Transverse colon (tissue), 4 donors: ENCODE results near the gene ENPP6. TPM values are rescaled to one million over a fixed set of nuclear protein-coding genes. Genes with fewer than 3 reads are reported as not detected.

Experiments used
- DNase-seq: peaks from one replicate; pipeline ENCODE4 v3.0.0-alpha.2; 2019
- H3K27ac ChIP-seq, 4 donors: fragments of 200-600 bp; sonication (generic); 2 replicates each; pipeline ENCODE4 v1.5.1; 2016 to 2018; ENCODE audit warnings: inconsistent platforms in 4 of 4
- H3K27me3 ChIP-seq: fragments of 200-600 bp; sonication (generic); 2 replicates; pipeline ENCODE4 v1.5.1; 2017; ENCODE audit warnings: inconsistent platforms
- H3K36me3 ChIP-seq, 4 donors: fragments of 200-600 bp; sonication (generic); 2 replicates each; pipeline ENCODE4 v1.5.1; 2017 to 2019; ENCODE audit warnings: inconsistent platforms in 4 of 4
- H3K4me1 ChIP-seq, 4 donors: fragments of 200-600 bp; sonication (generic); 2 replicates each; pipeline ENCODE4 v1.5.1; 2017 to 2020; ENCODE audit warnings: inconsistent platforms in 4 of 4
- H3K4me3 ChIP-seq, 4 donors: fragments of 200-600 bp; sonication (generic); 1 replicate in 1 of 4; 2 replicates in 3 of 4; pipeline versions ENCODE4 v1.5.1 to v1.6.1; 2017 to 2019; ENCODE audit warnings: inconsistent platforms in 4 of 4
- H3K9me3 ChIP-seq, 2 donors: fragments of 200-600 bp; sonication (generic); 2 replicates each; pipeline ENCODE4 v1.5.1; 2017 to 2019; ENCODE audit warnings: inconsistent platforms in 2 of 2
- CTCF ChIP-seq, 5 experiments: fragments of 200-600 bp in 3 of 5; fragments of 450-650 bp in 2 of 5; sonication (generic) in 3 of 5; IDR thresholded peaks; 1 replicate in 2 of 5; 2 replicates in 3 of 5; pipeline ENCODE4 v1.5.1; 2016 to 2017; ENCODE audit warnings: antibody characterized with exemption in 5 of 5, inconsistent platforms in 3 of 5, mild to moderate bottlenecking in 2 of 5, moderate library complexity in 1 of 5
- EP300 ChIP-seq: sonication (generic); formaldehyde crosslinking; IDR thresholded peaks from one replicate; pipeline ENCODE4 v1.6.1; 2017; ENCODE audit warnings: antibody characterized with exemption, low read depth
- POLR2A ChIP-seq: fragments of 450-650 bp; IDR thresholded peaks from one replicate; pipeline ENCODE4 v1.6.1; 2016; ENCODE audit warnings: antibody characterized with exemption, mild to moderate bottlenecking, moderate library complexity
- POLR2AphosphoS5 ChIP-seq, 3 donors: sonication (generic); formaldehyde crosslinking; IDR thresholded peaks; one replicate each; pipeline ENCODE4 v1.6.1; 2016; ENCODE audit warnings: antibody characterized with exemption in 3 of 3
- WGBS, 2 donors: methylation state at CpG; one replicate each; pipeline ENCODE4 v1.1.5; 2018; ENCODE audit warnings: low coverage in 1 of 2; 5-methylcytosine and 5-hydroxymethylcytosine counted together
- in situ Hi-C, 4 donors: fragments of 200-750 bp; cut with MboI; loops; one replicate each; pipeline versions ENCODE4 v1.15.0 to v1.15.1; 2017; ENCODE audit warnings: low sequenced_read_pairs in 3 of 4, low pct_ligation_motif_present in 1 of 4, low pct_unique_long_range_greater_than_20kb in 1 of 4
- intact Hi-C: fragments of 100-400 bp; cut with DNase I; formaldehyde crosslinking; loops from one replicate; pipeline ENCODE4 v1.15.1; 2023; ENCODE audit warnings: low total_unique reads
- total RNA-seq, 4 donors: library from RNA; depleted of rRNA; stranded (reverse); fragments of >200 nt; gene quantifications; one replicate each; pipeline ENCODE4 v1.1.0, GENCODE V29; 2016

ENPP6 gene
- total RNA-seq, 4 donors from 2014 or later = 0.14 to 0.64 TPM; not detected in 2

DNA sequence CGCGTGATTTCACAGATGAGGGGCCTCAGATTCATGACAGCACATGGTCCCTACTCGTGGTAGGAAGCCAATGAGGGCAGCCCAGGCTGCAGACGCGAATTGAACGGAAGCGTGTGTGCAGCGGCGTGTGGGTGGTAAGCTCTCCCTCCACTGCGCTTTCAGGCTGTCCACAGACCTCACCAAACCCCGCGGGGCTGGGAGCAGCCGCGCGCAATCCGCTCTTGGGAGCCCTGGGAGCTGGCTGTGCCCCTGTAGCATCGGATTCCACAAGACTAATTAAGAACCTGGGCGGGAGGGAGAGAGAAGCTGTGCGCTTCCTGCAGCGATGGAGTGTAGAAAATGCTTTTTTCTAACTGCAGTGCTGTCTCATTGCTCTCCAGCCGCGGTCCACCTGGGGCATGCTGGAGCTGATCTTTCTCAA lies 177.7 kb downstream of the ENPP6 start:
- H3K27me3 ChIP-seq = peaks cover 11% of the 10 kb centered on the region
- H3K9me3 ChIP-seq = peaks cover 0 to under 1% of the 10 kb centered on the region in 2 donors
- H3K36me3 ChIP-seq = no peaks in the 10 kb centered on the region
- DNase-seq = no peak
- intact Hi-C loops (no loop called here), in situ Hi-C loops (no loop called here)
- H3K27ac ChIP-seq = no peak overlapping the region
- WGBS, 2 donors = 31 to 53% methylated on average over 5 to 17 of the region's 22 CpGs
- H3K4me1 ChIP-seq = no peaks in the 10 kb centered on the region
- TF ChIP-seq POLR2A (no peak), CTCF (IDR thresholded peaks at IDR 0.05) (no peak), POLR2AphosphoS5 (IDR thresholded peaks at IDR 0.05) (no peak), EP300 (no peak)
- H3K4me3 ChIP-seq = no peak overlapping the region
